K562 (cell line): ENCODE measurements around the gene TRIM2. TPM values are rescaled to one million over a fixed set of nuclear protein-coding genes. Genes with fewer than 3 reads are reported as not detected.

ENCODE experiments used
- ATAC-seq: fragments of 200-7000 bp; cut with Tn5 transposase; 3 replicates; pipeline ENCODE4 v1.9.1; 2020; ENCODE audit warnings: moderate library complexity
- BruUV-seq: library from RNA; stranded (reverse); fragments of 400-500 nt; replicated peaks from 2 replicates; lab custom pipeline; 2021; lab: Mats Ljungman, UMichigan
- CTCF ChIA-PET: fragments of 300-600 bp; formaldehyde crosslinking; extraction: SDS; loops from one replicate; lab custom pipeline; 2021; ENCODE audit warnings: low intra/inter-chr PET ratio; lab: Yijun Ruan, JAX
- POLR2A ChIA-PET: fragments of 300-600, 350-650 bp; sonication (Branson Sonifier 250); formaldehyde crosslinking; extraction: SDS; loops from one replicate; lab custom pipeline; 2021; ENCODE audit warnings: antibody characterized with exemption, inconsistent platforms; lab: Yijun Ruan, JAX
- DNase-seq, 4 experiments: peaks; one replicate each; pipeline versions ENCODE4 v3.0.0 to v3.0.0-alpha.2; 2011 to 2018; ENCODE audit warnings: low spot score in 3 of 4, mixed read lengths in 3 of 4; ENCODE audit errors: extremely low read depth in 1 of 4
- FAIRE-seq: peaks from 2 replicates; lab custom pipeline; 2011; peaks lifted over from hg19 to GRCh38; lab: Jason Lieb, UNC
- H2AFZ ChIP-seq: 2 replicates; pipeline ENCODE4 v1.6.0; 2011; ENCODE audit warnings: low read depth, low read length, control low read depth, inconsistent platforms
- H3K27ac ChIP-seq: fragments of 200-600 bp; 3 replicates; pipeline ENCODE4 v1.8.0; 2011; ENCODE audit warnings: low read depth, mild to moderate bottlenecking, control low read depth, inconsistent platforms, low read length, moderate library complexity, mixed read lengths; ENCODE audit errors: extremely low read depth
- H3K27me3 ChIP-seq, 2 experiments: fragments of 300-600 bp in 1 of 2; 2 replicates in 1 of 2; 3 replicates in 1 of 2; pipeline versions ENCODE4 v1.6.0 to v1.8.0; 2011; ENCODE audit warnings: inconsistent platforms in 2 of 2, low read length in 2 of 2, mild to moderate bottlenecking in 1 of 2, mixed read lengths in 1 of 2, moderate library complexity in 1 of 2; ENCODE audit not compliant: control insufficient read depth in 2 of 2, insufficient read depth in 2 of 2
- H3K36me3 ChIP-seq: fragments of 300-600 bp; 3 replicates; pipeline ENCODE4 v1.8.0; 2011; ENCODE audit warnings: mild to moderate bottlenecking, low read length, inconsistent platforms; ENCODE audit not compliant: control insufficient read depth, insufficient read depth
- H3K4me1 ChIP-seq, 2 experiments: fragments of 200-600 bp in 1 of 2; replicated peaks in 1 of 2; 2 replicates in 1 of 2; 3 replicates in 1 of 2; pipeline versions ENCODE4 v1.5.1 to v1.8.0; 2011; ENCODE audit warnings: inconsistent platforms in 2 of 2, low read length in 2 of 2, mild to moderate bottlenecking in 1 of 2, mixed read lengths in 1 of 2, moderate library complexity in 1 of 2; ENCODE audit not compliant: control insufficient read depth in 2 of 2, insufficient read depth in 2 of 2
- H3K4me2 ChIP-seq: 2 replicates; pipeline ENCODE4 v1.6.1; 2011; ENCODE audit warnings: low read length, control low read depth, inconsistent platforms, mixed read lengths; ENCODE audit not compliant: insufficient read depth
- H3K4me3 ChIP-seq: fragments of 200-600 bp; sonication (generic), shearing (Covaris generic); 2 replicates; pipeline ENCODE4 v1.5.1; 2016; ENCODE audit warnings: control low read depth, inconsistent platforms
- H3K79me2 ChIP-seq: fragments of 200-600 bp; 3 replicates; pipeline ENCODE4 v1.8.0; 2011; ENCODE audit warnings: low read length, inconsistent platforms; ENCODE audit not compliant: control insufficient read depth, insufficient read depth
- H3K9ac ChIP-seq, 2 experiments: 2 replicates each; pipeline versions ENCODE4 v1.6.0 to v1.6.1; 2011; ENCODE audit warnings: low read depth in 2 of 2, low read length in 2 of 2, control low read depth in 1 of 2, inconsistent platforms in 1 of 2, mild to moderate bottlenecking in 1 of 2, mixed read lengths in 1 of 2; ENCODE audit not compliant: insufficient read depth in 1 of 2
- H3K9me1 ChIP-seq: one replicate; pipeline ENCODE4 v1.6.0; 2011; ENCODE audit warnings: inconsistent platforms, mild to moderate bottlenecking, low read length, moderate library complexity; ENCODE audit not compliant: control insufficient read depth, insufficient read depth
- H3K9me3 ChIP-seq: replicated peaks from 2 replicates; pipeline ENCODE4 v1.5.1; 2011; ENCODE audit warnings: low read depth, low read length, inconsistent platforms; ENCODE audit not compliant: control insufficient read depth, insufficient read depth
- H4K20me1 ChIP-seq: replicated peaks from 2 replicates; pipeline ENCODE4 v1.6.1; 2011; ENCODE audit warnings: low read length, inconsistent platforms, mixed read lengths; ENCODE audit not compliant: control insufficient read depth, insufficient read depth
- FIP1L1 ChIP-seq: fragments of 200-400 bp; formaldehyde crosslinking; IDR thresholded peaks from 2 replicates; pipeline ENCODE4 v1.6.1; 2018; ENCODE audit warnings: mild to moderate bottlenecking, low read depth, low read length; ENCODE audit not compliant: poor library complexity, severe bottlenecking
- MTA2 ChIP-seq: fragments of 450-650 bp; IDR thresholded peaks from 2 replicates; pipeline ENCODE4 v1.6.1; 2016; ENCODE audit warnings: low read depth
- NCOR1 ChIP-seq: fragments of 450-650 bp; IDR thresholded peaks from 2 replicates; pipeline ENCODE4 v1.6.1; 2016; ENCODE audit warnings: mild to moderate bottlenecking, moderate library complexity
- TCF7L2 ChIP-seq: fragments of 150-350 bp; IDR thresholded peaks from 2 replicates; pipeline ENCODE4 v1.6.1; 2016; ENCODE audit warnings: low read depth, mild to moderate bottlenecking, low read length, moderate library complexity
- ZNF134 ChIP-seq: fragments of 250-450 bp; sonication (Bioruptor Pico); conservative IDR thresholded peaks from 2 replicates; pipeline ENCODE4 v1.4.0; 2020
- ZNF217 ChIP-seq: sonication (generic); formaldehyde crosslinking; IDR thresholded peaks from 2 replicates; pipeline ENCODE4 v1.8.0; 2022; ENCODE audit warnings: mild to moderate bottlenecking, missing genetic modification reagents
- ZNF384 ChIP-seq: IDR thresholded peaks from 2 replicates; pipeline ENCODE4 v1.6.1; 2012; ENCODE audit warnings: low read depth, low read length, improper control_type of control experiment
- ZNF79 ChIP-seq: fragments of 250-450 bp; sonication (Bioruptor Pico); IDR thresholded peaks from 2 replicates; pipeline ENCODE4 v1.4.0; 2020; ENCODE audit warnings: low read depth, mild to moderate bottlenecking, moderate library complexity
- WGBS: fragments of 100-300 bp; shearing (Covaris generic); methylation state at CpG from one replicate; pipeline ENCODE4 v1.1.6; 2016; ENCODE audit warnings: low coverage, mixed read lengths; ENCODE audit not compliant: insufficient coverage; ENCODE audit errors: missing lambda C conversion rate; 5-methylcytosine and 5-hydroxymethylcytosine counted together
- in situ Hi-C: fragments of 300-500 bp; cut with MboI; formaldehyde crosslinking; loops from 4 replicates; pipeline ENCODE4 v1.15.0; 2018; ENCODE audit warnings: inconsistent platforms, mixed read lengths
- intact Hi-C: fragments of 100-400 bp; cut with micrococcal nuclease; formaldehyde crosslinking; loops from 2 replicates; pipeline ENCODE4 v1.14.2; 2022
- polyA plus RNA-seq, 8 experiments: library from polyadenylated mRNA; depleted of rRNA in 4 of 8; stranded (reverse) in 5 of 8; unstranded in 3 of 8; fragments of >200 nt; fragmentation: Nextera tagmentation in 2 of 8; fragmentation: Illumina TruSeq in 1 of 8; extraction: Ambion mirVana in 2 of 8; extraction: Trizol in 1 of 8; gene quantifications; 2 replicates each; pipeline versions ENCODE4 v1.2.1 to v1.2.3, GENCODE V29; 2011 to 2014; ENCODE audit warnings: inconsistent platforms in 1 of 8, missing spikeins in 1 of 8
- total RNA-seq, 7 experiments: library from RNA; depleted of rRNA in 6 of 7; stranded (reverse); fragments of >200 nt in 6 of 7; fragmentation: Illumina TruSeq in 2 of 7; extraction: Trizol in 2 of 7; gene quantifications; 2 replicates each; pipeline versions ENCODE4 v1.2.1 to v1.2.3, GENCODE V29; 2011 to 2021; ENCODE audit warnings: low replicate concordance in 1 of 7

TRIM2 gene
- total and polyA plus RNA-seq, 9 of the 15 experiments (the other 6 are each of a cell fraction or from before 2014, with no cell fraction given) = 0.01 to 0.41 (median 0.13) TPM; not detected in 1

GRCh38 chr4:153325558-153325957, 121.3 kb downstream of the TRIM2 start:
- TF ChIP-seq ZNF79 (CRISPR knock-in tag) = no peak
- TF ChIP-seq MTA2 = no peak
- TF ChIP-seq ZNF134 = no peak
- no peak for TF ChIP-seq ZNF217 (CRISPR knock-in tag)
- TF ChIP-seq ZNF384 = no peak
- no peak for TF ChIP-seq NCOR1
- no peak for TF ChIP-seq TCF7L2
- TF ChIP-seq FIP1L1 = no peak
- TF ChIP-seq, all 486 proteins: peak for 0
- Histone ChIP-seq H3K4me1 (no peaks in the 10 kb centered on the region), H3K9me1 (no peaks in the 10 kb centered on the region), H3K4me2 (no peak overlapping the region), H3K9me3 (no peaks in the 10 kb centered on the region), H3K27me3 (peaks cover 9 to 16% of the 10 kb centered on the region in 2 experiments; a peak in 4 of 5 replicates), H3K27ac (no peak overlapping the region), H3K4me3 (no peak overlapping the region), H3K36me3 (no peaks in the 10 kb centered on the region), H3K79me2 (no peaks in the 10 kb centered on the region), H3K9ac (no peak overlapping the region), H4K20me1 (no peaks in the 10 kb centered on the region), H2AFZ (no peak overlapping the region)
- no peak; the same call in 2 of the 3 replicates for ATAC-seq
- intact Hi-C loops = loop anchor here (10.0 kb wide), 1 partner anchor 471 kb away; no protein-coding TSS in a partner anchor
- FAIRE-seq = no peak
- in situ Hi-C loops = loop anchor here (10.0 kb wide), 1 partner anchor 181 kb away; no protein-coding TSS in a partner anchor
- ChIA-PET POLR2A (no interaction called here), CTCF (interaction anchor here (0.6 kb wide), 1 partner anchor 1000 kb away, joined by 3 read pairs; no protein-coding TSS in a partner anchor)
- DNase-seq = no peak
- BruUV-seq = no TSS peak
- WGBS = 10% methylated on average over 2 of the region's 2 CpGs
